ENCODE results near the gene TMEM39A. TPM values are rescaled to one million over a fixed set of nuclear protein-coding genes. Genes with fewer than 3 reads are reported as not detected.

The TMEM39A gene
- total and polyA plus RNA-seq, 10 of the 15 experiments (the other 5 are each of a cell fraction or from before 2014, with no cell fraction given), result 10.8 to 44.7 (median 33.2) TPM

DNA sequence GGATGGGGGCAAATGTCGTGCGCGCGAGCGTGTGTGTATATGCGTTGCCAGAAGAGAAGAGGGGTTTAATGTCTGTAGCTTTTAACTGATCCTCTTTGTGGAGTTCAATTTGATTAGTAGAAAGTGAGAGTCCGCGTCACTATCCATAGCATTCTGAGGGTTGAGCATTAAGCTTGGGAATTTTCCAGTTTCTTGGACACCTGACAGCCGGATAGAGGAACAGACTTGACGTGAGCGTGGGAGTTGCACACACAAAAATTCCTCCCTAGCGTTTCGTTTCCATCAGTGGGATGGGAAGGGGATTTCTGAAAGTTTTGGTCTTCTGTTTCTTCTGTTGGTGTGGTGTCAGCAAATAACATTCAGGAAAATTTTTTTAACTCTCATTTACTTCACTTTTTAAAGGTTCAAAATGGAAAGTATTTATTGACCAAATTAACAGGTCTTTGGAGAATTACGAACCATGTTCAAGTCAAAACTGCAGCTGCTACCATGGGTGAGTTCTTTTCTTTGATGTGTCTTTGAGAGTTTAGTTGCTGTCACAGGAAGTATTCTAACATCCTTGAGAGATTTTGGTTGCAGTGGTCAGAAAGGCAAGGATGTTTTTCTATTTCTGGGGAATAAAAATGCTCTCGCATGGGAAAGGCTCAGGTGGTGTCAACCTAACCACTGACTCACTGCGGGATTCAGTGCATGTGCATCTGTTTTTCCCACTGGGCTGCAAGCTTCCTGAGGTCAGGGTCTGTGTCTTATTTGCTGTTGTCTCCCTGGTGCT, 6.2 kb upstream of the TMEM39A start (continued):
- TF ChIP-seq, protein P1, sequence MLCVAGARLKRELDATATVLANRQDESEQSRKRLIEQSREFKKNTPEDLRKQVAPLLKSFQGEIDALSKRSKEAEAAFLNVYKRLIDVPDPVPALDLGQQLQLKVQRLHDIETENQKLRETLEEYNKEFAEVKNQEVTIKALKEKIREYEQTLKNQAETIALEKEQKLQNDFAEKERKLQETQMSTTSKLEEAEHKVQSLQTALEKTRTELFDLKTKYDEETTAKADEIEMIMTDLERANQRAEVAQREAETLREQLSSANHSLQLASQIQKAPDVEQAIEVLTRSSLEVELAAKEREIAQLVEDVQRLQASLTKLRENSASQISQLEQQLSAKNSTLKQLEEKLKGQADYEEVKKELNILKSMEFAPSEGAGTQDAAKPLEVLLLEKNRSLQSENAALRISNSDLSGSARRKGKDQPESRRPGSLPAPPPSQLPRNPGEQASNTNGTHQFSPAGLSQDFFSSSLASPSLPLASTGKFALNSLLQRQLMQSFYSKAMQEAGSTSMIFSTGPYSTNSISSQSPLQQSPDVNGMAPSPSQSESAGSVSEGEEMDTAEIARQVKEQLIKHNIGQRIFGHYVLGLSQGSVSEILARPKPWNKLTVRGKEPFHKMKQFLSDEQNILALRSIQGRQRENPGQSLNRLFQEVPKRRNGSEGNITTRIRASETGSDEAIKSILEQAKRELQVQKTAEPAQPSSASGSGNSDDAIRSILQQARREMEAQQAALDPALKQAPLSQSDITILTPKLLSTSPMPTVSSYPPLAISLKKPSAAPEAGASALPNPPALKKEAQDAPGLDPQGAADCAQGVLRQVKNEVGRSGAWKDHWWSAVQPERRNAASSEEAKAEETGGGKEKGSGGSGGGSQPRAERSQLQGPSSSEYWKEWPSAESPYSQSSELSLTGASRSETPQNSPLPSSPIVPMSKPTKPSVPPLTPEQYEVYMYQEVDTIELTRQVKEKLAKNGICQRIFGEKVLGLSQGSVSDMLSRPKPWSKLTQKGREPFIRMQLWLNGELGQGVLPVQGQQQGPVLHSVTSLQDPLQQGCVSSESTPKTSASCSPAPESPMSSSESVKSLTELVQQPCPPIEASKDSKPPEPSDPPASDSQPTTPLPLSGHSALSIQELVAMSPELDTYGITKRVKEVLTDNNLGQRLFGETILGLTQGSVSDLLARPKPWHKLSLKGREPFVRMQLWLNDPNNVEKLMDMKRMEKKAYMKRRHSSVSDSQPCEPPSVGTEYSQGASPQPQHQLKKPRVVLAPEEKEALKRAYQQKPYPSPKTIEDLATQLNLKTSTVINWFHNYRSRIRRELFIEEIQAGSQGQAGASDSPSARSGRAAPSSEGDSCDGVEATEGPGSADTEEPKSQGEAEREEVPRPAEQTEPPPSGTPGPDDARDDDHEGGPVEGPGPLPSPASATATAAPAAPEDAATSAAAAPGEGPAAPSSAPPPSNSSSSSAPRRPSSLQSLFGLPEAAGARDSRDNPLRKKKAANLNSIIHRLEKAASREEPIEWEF (IDR thresholded peaks at IDR 0.05; ENCODE audit: insufficient replicate concordance, low read depth, low read length), result no peak
- TF ChIP-seq NBN (IDR thresholded peaks at IDR 0.05) (no peak), STAT3 (IDR thresholded peaks at IDR 0.05; ENCODE audit: low read depth, low read length) (no peak), BHLHE40 (IDR thresholded peaks at IDR 0.05; ENCODE audit: borderline replicate concordance in 1 of 2, low read depth in 2 of 2, low read length in 1 of 2) (no peak), BMI1 (IDR thresholded peaks at IDR 0.05; ENCODE audit: borderline replicate concordance) (no peak), CREM (IDR thresholded peaks at IDR 0.05; ENCODE audit: low read depth) (no peak), RFX5 (IDR thresholded peaks at IDR 0.05; ENCODE audit: low read depth, low read length) (no peak), SP1 (IDR thresholded peaks at IDR 0.05; ENCODE audit: low read depth, low read length) (no peak), EGR1 (IDR thresholded peaks at IDR 0.05; ENCODE audit: borderline replicate concordance in 1 of 2, low read depth in 2 of 2, low read length in 2 of 2) (0 out of 3 replicates have a peak, but pooled peaks of 1 of the 2 experiments have one; percentile 2), NFIC (IDR thresholded peaks at IDR 0.05; ENCODE audit: low read depth, low read length) (peak; percentile 52; the same call in 1 of the 2 replicates), YY1 (IDR thresholded peaks at IDR 0.05; ENCODE audit: low read depth, low read length) (no peak), RAD51 (IDR thresholded peaks at IDR 0.05) (no peak), NR2C2 (IDR thresholded peaks at IDR 0.05; ENCODE audit: borderline replicate concordance, control insufficient read depth, insufficient read length, low read depth) (no peak), SPI1 (IDR thresholded peaks at IDR 0.05; ENCODE audit: borderline replicate concordance, insufficient read depth, low read depth, low read length) (no peak), NFYA (IDR thresholded peaks at IDR 0.05; ENCODE audit: borderline replicate concordance, low read depth, low read length) (no peak), PAX8 (IDR thresholded peaks at IDR 0.05) (peak; percentile 73; the same call in 1 of the 2 replicates), ZNF217 (IDR thresholded peaks at IDR 0.05) (no peak), IRF4 (IDR thresholded peaks at IDR 0.05; ENCODE audit: low read depth, low read length) (no peak)
- TF ChIP-seq, protein P2, sequence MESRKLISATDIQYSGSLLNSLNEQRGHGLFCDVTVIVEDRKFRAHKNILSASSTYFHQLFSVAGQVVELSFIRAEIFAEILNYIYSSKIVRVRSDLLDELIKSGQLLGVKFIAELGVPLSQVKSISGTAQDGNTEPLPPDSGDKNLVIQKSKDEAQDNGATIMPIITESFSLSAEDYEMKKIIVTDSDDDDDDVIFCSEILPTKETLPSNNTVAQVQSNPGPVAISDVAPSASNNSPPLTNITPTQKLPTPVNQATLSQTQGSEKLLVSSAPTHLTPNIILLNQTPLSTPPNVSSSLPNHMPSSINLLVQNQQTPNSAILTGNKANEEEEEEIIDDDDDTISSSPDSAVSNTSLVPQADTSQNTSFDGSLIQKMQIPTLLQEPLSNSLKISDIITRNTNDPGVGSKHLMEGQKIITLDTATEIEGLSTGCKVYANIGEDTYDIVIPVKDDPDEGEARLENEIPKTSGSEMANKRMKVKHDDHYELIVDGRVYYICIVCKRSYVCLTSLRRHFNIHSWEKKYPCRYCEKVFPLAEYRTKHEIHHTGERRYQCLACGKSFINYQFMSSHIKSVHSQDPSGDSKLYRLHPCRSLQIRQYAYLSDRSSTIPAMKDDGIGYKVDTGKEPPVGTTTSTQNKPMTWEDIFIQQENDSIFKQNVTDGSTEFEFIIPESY (IDR thresholded peaks at IDR 0.05), result no peak
- TF ChIP-seq, protein P3, sequence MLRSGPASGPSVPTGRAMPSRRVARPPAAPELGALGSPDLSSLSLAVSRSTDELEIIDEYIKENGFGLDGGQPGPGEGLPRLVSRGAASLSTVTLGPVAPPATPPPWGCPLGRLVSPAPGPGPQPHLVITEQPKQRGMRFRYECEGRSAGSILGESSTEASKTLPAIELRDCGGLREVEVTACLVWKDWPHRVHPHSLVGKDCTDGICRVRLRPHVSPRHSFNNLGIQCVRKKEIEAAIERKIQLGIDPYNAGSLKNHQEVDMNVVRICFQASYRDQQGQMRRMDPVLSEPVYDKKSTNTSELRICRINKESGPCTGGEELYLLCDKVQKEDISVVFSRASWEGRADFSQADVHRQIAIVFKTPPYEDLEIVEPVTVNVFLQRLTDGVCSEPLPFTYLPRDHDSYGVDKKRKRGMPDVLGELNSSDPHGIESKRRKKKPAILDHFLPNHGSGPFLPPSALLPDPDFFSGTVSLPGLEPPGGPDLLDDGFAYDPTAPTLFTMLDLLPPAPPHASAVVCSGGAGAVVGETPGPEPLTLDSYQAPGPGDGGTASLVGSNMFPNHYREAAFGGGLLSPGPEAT (IDR thresholded peaks at IDR 0.05; ENCODE audit: low read depth), result 0 out of 2 replicates have a peak, but pooled peaks have one; percentile 46
- TF ChIP-seq, protein P4, sequence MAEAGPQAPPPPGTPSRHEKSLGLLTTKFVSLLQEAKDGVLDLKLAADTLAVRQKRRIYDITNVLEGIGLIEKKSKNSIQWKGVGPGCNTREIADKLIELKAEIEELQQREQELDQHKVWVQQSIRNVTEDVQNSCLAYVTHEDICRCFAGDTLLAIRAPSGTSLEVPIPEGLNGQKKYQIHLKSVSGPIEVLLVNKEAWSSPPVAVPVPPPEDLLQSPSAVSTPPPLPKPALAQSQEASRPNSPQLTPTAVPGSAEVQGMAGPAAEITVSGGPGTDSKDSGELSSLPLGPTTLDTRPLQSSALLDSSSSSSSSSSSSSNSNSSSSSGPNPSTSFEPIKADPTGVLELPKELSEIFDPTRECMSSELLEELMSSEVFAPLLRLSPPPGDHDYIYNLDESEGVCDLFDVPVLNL (IDR thresholded peaks at IDR 0.05; ENCODE audit: low read depth, low read length), result no peak

Data from GM12878 (cell line).